Tongue (tissue), 2 donors: ENCODE data around the gene MALAT1. TPM values are rescaled to one million over a fixed set of nuclear protein-coding genes. Genes with fewer than 3 reads are reported as not detected.

Experiments used
- DNase-seq: peaks from one replicate; pipeline ENCODE4 v3.0.0-alpha.2; 2015
- total RNA-seq: library from RNA; depleted of rRNA; stranded (reverse); fragments of >200 nt; gene quantifications from one replicate; pipeline ENCODE4 v1.2.3, GENCODE V29; 2014

The MALAT1 gene
- total RNA-seq, 1 donor from 2014 or later = 27,133 TPM

DNA sequence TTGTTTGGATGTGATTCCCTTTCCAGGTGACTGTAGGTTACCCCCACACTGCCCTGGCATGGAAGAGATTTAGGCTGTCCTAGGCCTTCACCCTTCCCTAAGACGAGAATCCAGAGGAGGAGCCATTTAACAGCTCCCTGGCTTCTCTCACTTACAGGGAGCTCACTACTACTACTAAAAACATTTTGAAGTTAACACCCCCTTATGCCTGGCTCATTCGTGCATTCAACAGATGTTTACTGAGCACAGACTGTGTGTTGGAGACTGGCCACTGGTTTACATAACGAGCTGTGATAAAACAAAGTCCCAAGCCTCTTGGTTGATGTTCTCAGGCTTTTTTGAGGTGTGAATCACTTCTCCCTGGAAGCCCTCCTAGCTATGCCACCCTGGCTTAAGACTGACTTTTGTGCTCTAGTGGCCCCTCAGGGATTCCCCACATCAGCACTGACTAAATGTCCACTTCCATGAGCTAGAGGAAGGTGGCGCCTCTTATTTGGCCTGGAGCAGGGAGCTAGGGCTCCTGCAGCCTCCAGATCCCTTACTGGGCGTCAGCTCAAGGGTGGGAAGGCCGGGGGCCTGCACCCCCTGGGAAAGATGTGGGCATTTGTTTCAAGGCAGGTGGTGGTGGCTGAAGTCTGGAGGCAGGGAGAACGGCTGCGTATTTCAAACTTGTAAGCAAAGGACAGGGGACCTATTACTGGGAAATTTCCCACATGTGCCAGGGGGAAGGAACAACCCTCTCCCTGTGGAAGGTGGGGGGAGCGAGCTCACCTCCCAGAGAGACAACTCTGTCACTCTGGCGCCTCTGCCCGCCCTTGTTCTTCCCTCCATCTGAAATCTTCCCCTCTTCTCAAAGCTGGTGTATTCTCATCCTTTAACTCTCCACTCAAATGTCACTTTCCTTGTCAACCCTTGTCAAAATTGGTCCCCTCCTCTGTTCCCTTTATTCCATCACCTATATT lies 19.4 kb upstream of the MALAT1 start:
- DNase-seq = peak; percentile 67

GRCh38 chr11:65482306-65482850 lies 16.5 kb upstream of the MALAT1 start:
- DNase-seq = no peak

DNA sequence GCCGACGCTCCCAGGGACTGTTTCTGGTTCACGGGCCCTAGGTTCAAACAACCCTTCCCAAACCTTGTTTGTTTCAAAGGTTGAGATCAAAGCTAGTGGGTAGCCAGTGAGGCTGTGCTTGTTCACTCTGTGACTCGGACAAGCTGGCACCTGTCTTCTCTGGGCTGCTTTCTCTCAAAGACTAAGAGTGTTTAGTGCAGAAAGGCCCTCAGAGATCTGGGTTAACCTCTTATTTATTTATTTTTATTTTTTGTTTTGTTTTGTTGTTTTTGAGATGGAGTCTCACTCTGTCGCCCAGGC lies 13.0 kb upstream of the MALAT1 start:
- peak; percentile 51 for DNase-seq

- no peak for DNase-seq
Measured at GRCh38 chr11:65486570-65487466, 12.0 kb upstream of the MALAT1 start.

DNA sequence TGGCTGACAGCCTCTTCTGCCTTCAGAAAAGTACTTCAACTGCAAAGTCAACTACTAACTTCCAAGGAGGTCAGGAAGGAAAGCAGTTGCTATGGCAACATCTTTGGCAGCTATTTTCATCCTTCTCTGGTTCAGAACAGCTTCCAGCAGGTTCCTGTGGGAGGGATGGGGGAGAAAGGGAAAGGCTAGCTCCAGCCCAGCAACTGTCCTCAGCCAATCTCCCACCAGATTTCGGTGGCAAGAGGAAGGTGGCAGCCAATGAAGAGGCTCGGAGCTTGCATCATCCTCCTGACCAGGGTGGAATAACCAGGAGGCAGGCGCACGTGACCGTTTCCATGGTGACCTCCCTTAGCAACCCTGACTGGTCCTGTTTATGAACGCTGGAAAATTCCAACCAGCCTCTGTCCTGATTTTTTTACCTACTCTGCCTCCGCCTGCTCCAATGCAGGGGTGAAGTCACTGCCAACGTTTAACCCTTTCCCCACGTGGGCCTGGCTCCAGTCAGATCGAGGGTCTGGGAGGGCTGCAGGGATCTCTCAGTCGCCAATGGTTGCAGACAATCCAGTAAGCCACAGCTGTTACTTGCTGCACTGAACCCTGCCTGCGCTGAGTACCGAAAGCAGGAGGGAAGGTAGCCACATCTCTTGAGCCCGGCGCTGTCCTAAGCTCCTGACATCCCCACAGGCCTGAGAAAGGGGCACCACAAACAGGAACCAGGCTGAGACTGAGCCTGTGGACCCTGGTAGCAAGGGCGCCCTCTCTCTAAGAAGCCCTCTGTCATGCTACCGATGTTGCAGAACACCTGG lies 11.2 kb upstream of the MALAT1 start:
- peak; percentile 100 for DNase-seq

GRCh38 chr11:65488273-65489034 lies 10.4 kb upstream of the MALAT1 start:
- DNase-seq = no peak

- peak; percentile 69 for DNase-seq
Measured at GRCh38 chr11:65489035-65489705, 9.7 kb upstream of the MALAT1 start.

DNA sequence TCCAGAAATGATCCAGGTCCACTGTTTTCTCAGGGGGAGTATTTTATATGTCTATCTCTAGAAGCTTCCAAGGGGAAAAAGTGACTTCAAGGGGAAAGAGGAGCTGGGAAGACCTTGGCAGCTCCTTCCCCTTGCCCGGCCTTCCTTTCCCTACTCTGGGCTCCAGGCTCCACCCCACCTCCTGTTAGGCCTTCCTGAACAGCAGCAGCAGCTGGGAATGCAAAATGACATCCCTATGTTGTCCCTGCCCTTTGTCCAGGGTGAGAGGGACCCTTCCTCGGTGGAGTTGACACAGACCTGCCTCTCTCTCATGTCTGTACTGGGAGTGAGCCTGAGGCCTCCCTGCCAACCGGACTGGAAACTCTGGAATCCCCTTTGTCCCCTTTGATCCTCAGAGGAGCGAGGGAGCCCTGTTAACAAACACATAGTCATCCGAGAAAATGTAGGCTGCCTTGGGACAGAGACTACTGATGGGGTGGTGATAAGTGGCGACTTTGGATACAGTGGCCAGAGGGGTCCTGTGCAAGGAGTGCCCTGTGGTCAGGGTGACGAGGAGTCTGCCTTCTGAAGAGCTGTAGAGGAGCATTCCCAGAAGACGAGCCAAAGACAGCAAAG lies 9.0 kb upstream of the MALAT1 start:
- peak; percentile 92 for DNase-seq

DNA sequence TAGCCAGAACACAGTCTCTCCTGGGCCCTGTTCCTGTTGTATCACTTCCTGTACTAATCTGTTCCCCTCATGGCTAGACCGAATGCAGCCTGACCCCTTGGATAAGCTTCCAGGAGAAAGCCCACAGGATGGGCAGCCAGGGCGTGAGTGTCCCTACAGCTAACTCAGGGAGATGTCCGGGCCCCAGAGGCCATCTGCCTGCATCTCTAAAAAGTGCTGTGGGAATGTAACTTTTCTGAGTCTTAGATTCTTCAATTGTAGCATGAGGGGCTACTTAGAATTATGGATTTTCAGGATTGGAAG lies 7.7 kb upstream of the MALAT1 start:
- no peak for DNase-seq

GRCh38 chr11:65491614-65492386 lies 7.0 kb upstream of the MALAT1 start:
- DNase-seq = peak; percentile 91

DNA sequence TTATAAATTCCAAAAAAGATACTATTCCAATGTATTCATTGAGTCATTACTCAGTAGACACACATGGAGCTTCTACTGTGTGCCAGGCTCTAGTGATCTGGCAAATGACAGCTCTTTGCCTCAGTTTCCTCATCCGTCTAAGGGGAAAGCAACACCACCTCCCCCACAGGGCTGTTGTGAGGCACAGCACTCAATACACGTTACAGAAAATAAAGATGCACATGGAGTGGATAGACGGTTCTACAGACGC lies 6.5 kb upstream of the MALAT1 start:
- no peak for DNase-seq

- DNase-seq = peak; percentile 92
Measured at GRCh38 chr11:65492637-65493366, 6.0 kb upstream of the MALAT1 start.

DNA sequence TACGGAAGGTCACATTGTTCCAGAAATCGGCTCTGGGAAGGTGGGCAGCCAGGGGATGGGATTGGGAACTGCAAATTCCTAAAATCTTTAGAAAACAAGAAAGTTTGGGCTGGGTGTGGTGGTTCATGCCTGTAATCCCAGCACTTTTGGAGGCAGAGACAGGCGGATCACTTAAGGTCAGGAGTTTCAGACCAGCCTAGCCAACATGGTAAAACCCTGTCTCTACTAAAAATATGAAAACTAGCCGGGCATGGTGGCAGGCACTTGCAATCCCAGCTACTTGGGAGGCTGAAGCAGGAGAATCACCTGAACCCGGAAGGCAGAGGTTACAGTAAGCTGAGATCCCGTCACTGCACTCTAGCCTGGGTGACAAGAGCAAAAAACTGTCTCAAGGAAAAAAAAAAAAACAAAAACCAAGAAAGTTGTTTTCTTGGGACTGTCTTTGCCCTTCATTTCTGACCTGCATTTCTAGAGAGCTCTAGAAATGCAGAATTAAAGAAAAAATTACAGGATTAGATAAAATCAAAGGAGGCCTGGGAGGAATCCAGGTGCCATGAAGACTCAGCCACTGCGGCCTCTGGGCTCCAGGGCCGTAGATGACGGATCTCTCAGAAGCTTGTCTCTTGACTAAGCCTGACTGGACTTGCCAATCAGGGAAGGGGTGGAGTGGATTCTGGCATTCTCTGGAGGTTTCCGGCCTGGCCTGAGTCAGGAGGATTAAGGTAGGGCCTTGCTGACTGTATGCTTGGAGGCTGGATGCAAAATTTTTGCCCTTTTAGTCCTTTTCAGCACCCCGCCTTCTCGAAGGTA lies 5.3 kb upstream of the MALAT1 start:
- DNase-seq = peak; percentile 56

DNA sequence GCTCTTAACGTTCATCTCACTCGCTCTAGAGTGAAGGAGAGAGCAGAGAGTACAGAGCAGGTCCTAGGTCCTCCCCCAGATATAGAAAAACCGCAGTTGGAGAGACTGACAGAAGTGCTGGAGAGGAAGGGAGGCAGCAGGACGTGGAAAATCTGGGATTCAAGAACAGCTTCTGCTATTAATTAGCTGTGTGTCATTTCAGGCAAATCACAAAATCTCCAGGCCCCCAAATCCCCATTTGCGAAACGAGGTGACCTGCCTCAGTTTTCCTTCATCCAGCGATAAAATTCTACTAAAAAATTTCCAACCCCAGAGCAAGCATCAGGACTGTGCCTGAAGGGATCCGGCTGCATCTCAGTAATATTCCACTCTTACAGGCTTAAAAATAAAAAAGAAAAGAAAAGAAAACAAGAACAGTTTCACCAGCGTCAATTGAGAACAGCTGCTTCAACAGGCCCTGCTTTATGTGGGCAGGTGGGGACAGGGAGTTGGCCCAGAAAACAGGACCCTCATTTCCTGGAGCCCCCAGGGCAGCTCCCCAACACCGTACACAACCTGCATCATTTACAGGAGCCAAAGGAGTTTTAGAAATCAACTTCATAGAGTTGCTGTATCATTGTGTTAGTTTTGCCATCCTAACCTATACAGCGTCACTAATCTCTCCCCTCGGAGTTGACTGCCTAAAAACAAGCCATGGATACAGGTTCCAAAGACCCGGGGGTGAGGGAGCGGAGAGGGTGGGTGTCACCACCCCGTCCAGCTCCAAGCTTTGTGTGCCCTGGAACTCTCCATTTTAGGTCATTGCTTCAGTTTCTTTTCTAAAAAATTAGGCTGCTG lies 2.3 kb upstream of the MALAT1 start:
- peak; percentile 73 for DNase-seq

GRCh38 chr11:65497141-65498041 lies 1.5 kb upstream of the MALAT1 start:
- peak; percentile 99 for DNase-seq

DNA sequence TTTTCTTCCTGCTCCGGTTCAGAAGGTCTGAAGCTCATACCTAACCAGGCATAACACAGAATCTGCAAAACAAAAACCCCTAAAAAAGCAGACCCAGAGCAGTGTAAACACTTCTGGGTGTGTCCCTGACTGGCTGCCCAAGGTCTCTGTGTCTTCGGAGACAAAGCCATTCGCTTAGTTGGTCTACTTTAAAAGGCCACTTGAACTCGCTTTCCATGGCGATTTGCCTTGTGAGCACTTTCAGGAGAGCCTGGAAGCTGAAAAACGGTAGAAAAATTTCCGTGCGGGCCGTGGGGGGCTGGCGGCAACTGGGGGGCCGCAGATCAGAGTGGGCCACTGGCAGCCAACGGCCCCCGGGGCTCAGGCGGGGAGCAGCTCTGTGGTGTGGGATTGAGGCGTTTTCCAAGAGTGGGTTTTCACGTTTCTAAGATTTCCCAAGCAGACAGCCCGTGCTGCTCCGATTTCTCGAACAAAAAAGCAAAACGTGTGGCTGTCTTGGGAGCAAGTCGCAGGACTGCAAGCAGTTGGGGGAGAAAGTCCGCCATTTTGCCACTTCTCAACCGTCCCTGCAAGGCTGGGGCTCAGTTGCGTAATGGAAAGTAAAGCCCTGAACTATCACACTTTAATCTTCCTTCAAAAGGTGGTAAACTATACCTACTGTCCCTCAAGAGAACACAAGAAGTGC lies 661 bp upstream of the MALAT1 start:
- DNase-seq = peak; percentile 86
